Thoracic aorta (tissue), 2 donors: ENCODE data around the gene PHF2. TPM values are rescaled to one million over a fixed set of nuclear protein-coding genes. Genes with fewer than 3 reads are reported as not detected.

Experiments used
- ATAC-seq: fragments of 150-250 bp; one replicate; pipeline ENCODE4 v1.8.0; 2017; ENCODE audit warnings: low read depth; ENCODE audit not compliant: insufficient number of reproducible peaks, low FRiP score
- DNase-seq: peaks from one replicate; pipeline ENCODE4 v3.0.0-alpha.2; 2020; ENCODE audit warnings: low spot score
- H3K27ac ChIP-seq, 2 donors: fragments of 200-600 bp; sonication (generic); 1 replicate in 1 of 2; 2 replicates in 1 of 2; pipeline ENCODE4 v1.5.1; 2016; ENCODE audit warnings: mild to moderate bottlenecking in 2 of 2, moderate library complexity in 2 of 2
- H3K27me3 ChIP-seq: fragments of 200-600 bp; sonication (generic); replicated peaks from 2 replicates; pipeline ENCODE4 v1.6.0; 2016; ENCODE audit warnings: mild to moderate bottlenecking; ENCODE audit not compliant: insufficient read depth
- H3K36me3 ChIP-seq: fragments of 200-600 bp; sonication (generic); one replicate; pipeline ENCODE4 v1.5.1; 2016
- H3K4me1 ChIP-seq, 2 donors: fragments of 200-600 bp; sonication (generic); 1 replicate in 1 of 2; 2 replicates in 1 of 2; pipeline versions ENCODE4 v1.5.1 to v1.6.0; 2016; ENCODE audit warnings: low read depth in 2 of 2, mild to moderate bottlenecking in 1 of 2; ENCODE audit not compliant: control insufficient read depth in 1 of 2
- H3K4me3 ChIP-seq: fragments of 200-600 bp; sonication (generic); 2 replicates; pipeline ENCODE4 v1.5.1; 2016; ENCODE audit warnings: mild to moderate bottlenecking
- H3K9me3 ChIP-seq: fragments of 200-600 bp; sonication (generic); 2 replicates; pipeline ENCODE4 v1.5.1; 2016
- total RNA-seq, 2 donors: library from RNA; depleted of rRNA; stranded (reverse); fragments of >200 nt; gene quantifications; one replicate each; pipeline versions ENCODE4 v1.1.0 to v1.2.3, GENCODE V29; 2016
- TF ChIP-seq, protein P1 (sequence below): fragments of 200-600 bp; sonication (generic); IDR thresholded peaks from one replicate; pipeline ENCODE4 v1.5.1; 2019; ENCODE audit warnings: antibody characterized with exemption

PHF2 gene
- total RNA-seq, 2 donors from 2014 or later: 29.9 to 36.6 TPM

DNA sequence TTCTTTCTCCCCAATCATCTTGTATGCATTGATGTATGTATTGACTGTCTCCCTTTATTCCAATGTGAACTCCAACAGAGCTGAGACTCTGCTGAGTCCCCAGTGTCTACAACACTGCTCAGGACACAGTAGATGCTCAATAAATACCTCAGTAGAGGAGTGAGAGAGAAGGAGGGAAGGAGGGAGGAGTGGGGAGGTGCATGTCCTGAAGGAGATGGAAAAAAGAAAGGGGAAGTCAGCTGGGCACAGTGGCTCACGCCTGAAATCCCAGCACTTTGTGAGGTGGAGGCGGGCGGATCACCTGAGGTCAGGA, 2.9 kb upstream of the PHF2 start:
- Histone ChIP-seq H3K4me1 (peaks cover 8 to 27% of the 10 kb centered on the region in 2 donors), H3K27me3 (no peaks in the 10 kb centered on the region), H3K9me3 (no peaks in the 10 kb centered on the region), H3K36me3 (no peaks in the 10 kb centered on the region), H3K27ac (no peak overlapping the region), H3K4me3 (no peak overlapping the region)
- DNase-seq (no peak), ATAC-seq (no peak)
- TF ChIP-seq, protein P1, sequence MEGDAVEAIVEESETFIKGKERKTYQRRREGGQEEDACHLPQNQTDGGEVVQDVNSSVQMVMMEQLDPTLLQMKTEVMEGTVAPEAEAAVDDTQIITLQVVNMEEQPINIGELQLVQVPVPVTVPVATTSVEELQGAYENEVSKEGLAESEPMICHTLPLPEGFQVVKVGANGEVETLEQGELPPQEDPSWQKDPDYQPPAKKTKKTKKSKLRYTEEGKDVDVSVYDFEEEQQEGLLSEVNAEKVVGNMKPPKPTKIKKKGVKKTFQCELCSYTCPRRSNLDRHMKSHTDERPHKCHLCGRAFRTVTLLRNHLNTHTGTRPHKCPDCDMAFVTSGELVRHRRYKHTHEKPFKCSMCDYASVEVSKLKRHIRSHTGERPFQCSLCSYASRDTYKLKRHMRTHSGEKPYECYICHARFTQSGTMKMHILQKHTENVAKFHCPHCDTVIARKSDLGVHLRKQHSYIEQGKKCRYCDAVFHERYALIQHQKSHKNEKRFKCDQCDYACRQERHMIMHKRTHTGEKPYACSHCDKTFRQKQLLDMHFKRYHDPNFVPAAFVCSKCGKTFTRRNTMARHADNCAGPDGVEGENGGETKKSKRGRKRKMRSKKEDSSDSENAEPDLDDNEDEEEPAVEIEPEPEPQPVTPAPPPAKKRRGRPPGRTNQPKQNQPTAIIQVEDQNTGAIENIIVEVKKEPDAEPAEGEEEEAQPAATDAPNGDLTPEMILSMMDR: no peak

DNA sequence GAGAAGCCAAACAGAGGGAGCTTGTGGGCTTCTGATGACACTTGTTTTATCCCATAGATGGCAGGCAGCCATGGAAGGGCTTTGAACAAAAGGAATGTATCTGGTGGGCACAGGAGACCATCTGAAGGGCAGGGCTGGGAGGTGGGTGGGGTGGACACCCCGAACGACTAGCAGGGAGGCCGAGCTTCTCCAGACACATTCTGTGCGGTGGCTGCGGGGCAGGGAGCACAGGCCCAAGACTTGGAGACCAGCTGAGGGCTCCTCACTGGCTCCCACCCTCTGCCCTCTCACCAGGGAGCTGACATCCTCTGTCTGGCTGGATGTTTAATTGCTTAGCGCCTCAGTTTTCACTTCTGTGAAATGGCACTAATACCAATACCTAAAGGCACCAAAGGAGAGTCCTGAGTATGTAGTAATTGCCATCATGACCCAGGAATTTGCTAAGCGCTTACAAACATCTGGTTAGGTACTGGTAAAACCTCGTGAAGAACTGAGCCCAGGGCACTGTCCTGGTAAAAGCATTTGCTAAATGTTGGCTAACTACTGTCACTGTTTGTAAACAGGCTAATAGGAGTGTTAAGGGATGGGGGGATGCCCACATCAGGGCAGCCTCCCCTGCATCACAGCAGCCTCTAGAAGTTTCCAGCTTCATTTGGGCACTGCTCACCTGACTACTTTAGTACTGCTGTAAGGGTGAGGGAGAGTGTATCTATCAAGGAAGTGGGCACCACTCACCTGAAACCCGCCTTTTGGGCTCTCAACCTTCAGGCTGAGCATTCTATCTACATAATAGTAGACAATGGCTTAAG, 2.1 kb upstream of the PHF2 start:
- DNase-seq: no peak
- H3K36me3 ChIP-seq: no peaks in the 10 kb centered on the region
- no peaks in the 10 kb centered on the region for H3K27me3 ChIP-seq
- no peak overlapping the region for H3K4me3 ChIP-seq
- peaks cover 15 to 36% of the 10 kb centered on the region in 2 donors for H3K4me1 ChIP-seq
- TF ChIP-seq, protein P1: no peak
- no peaks in the 10 kb centered on the region for H3K9me3 ChIP-seq
- no peak for ATAC-seq
- no peak overlapping the region for H3K27ac ChIP-seq

DNA sequence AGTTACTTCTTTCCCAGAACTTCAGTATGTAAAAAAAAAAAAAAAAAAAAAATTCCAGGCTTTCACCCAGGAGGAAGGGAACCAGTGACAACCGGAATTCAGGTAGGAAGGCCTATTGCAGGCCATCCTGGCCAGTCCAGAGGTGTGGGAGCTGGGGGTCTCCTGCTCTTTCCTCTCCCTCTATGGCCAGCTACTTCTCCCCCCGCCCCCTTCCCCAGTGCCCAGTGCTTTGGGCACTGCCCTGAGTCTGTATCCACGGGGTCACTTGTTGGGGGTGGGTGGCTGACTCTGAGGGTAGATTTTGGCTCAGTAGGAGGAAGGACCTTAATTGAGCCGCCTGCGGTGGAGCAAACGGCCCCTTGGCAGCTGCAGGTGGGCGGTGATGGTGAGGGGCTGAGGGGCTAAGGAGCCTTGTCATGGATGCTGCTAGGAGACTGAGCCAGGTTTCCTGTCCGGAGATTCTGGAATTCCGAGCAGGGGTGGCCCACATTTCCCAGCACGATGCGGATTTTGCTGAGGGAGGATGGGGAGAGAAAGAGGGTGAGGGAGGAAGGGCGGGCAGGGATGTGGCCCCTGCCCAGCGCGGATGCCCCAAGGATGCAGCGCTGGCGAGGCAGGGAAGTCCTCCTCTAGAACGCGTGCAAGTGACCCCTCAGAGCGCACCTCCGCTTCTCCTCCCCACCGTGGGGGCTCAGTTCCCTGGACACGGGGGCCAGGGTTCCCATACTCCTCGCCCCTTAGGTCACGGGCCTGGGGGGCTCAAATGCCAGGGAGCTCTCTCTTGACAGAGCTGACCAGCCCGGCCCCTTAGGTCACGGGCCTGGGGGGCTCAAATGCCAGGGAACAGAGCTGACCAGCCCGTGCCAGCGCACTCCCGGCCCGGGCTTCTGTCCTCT, 1.2 kb upstream of the PHF2 start:
- TF ChIP-seq, protein P1: no peak
- H3K36me3 ChIP-seq: no peaks in the 10 kb centered on the region
- no peak for DNase-seq
- H3K9me3 ChIP-seq: no peaks in the 10 kb centered on the region
- ATAC-seq: no peak
- H3K4me3 ChIP-seq: peak overlapping the region; percentile 92
- peak overlapping the region; percentile 93 to 94 for H3K27ac ChIP-seq
- no peaks in the 10 kb centered on the region for H3K27me3 ChIP-seq
- H3K4me1 ChIP-seq: peaks cover 17 to 44% of the 10 kb centered on the region in 2 donors

DNA sequence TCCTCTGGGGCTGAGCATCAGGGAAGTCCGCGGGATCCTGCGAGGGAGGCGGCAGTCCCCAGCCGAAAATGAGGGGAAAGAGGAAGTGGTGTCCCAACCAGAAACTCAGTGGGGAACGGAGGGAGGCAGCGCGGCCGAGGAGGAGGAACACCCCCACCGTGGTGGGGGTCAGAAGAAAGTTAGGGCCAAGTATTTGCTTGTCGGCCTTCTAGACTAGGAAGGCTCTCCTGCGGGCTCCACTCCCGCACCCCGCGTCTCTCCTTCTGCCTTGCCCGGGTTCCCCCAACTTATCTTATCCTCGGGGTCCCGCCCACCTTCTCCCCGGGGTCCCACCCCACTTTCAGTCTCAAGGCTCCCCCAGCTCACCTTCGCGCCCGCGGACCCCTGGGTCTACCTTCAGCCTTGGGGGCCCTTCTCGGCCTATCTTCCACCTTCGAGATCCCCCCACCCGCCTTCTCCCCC, 557 bp upstream of the PHF2 start:
- TF ChIP-seq, protein P1: no peak
- peaks cover 19 to 51% of the 10 kb centered on the region in 2 donors for H3K4me1 ChIP-seq
- ATAC-seq (peak; percentile 25), DNase-seq (no peak)
- peak overlapping the region; percentile 92 for H3K4me3 ChIP-seq
- H3K36me3 ChIP-seq: no peaks in the 10 kb centered on the region
- H3K27me3 ChIP-seq: no peaks in the 10 kb centered on the region
- H3K27ac ChIP-seq: peak overlapping the region; percentile 93 to 94
- H3K9me3 ChIP-seq: no peaks in the 10 kb centered on the region
